PC-9 (cell line): ENCODE results near the gene BSND. TPM values are rescaled to one million over a fixed set of nuclear protein-coding genes. Genes with fewer than 3 reads are reported as not detected.

ENCODE experiments used
- BruUV-seq: library from RNA; stranded (reverse); fragments of 400-500 nt; replicated peaks from 2 replicates; lab custom pipeline; 2021; lab: Mats Ljungman, UMichigan
- CTCF ChIA-PET: fragments of 300-600 bp; sonication (Branson Sonifier 250); formaldehyde crosslinking; loops from one replicate; lab custom pipeline; 2022; ENCODE audit warnings: antibody characterized with exemption; lab: Charles Lee
- POLR2A ChIA-PET: fragments of 300-600 bp; sonication (Branson Sonifier 250); formaldehyde crosslinking; loops from one replicate; lab custom pipeline; 2022; ENCODE audit warnings: antibody characterized with exemption; ENCODE audit not compliant: unreplicated experiment; lab: Charles Lee
- DNase-seq, 2 experiments: peaks; one replicate each; pipeline versions ENCODE4 v3.0.0 to v3.0.0-alpha.2; 2015 to 2022; ENCODE audit warnings: mixed read lengths in 1 of 2
- H2AFZ ChIP-seq: fragments of 200-600 bp; sonication (generic); 2 replicates; pipeline ENCODE4 v1.8.1; 2017; ENCODE audit warnings: antibody characterized with exemption
- H3F3A ChIP-seq: fragments of 200-600 bp; sonication (generic); 2 replicates; pipeline ENCODE4 v1.8.1; 2017; ENCODE audit warnings: antibody characterized with exemption, mild to moderate bottlenecking, low read depth; ENCODE audit not compliant: insufficient read depth
- H3K27ac ChIP-seq: fragments of 200-600 bp; sonication (generic); 2 replicates; pipeline ENCODE4 v1.6.1; 2016; ENCODE audit warnings: mixed run types
- H3K27me3 ChIP-seq: fragments of 200-600 bp; sonication (generic); 2 replicates; pipeline ENCODE4 v1.6.1; 2016; ENCODE audit warnings: low read depth, mixed run types; ENCODE audit not compliant: insufficient read depth
- H3K36me3 ChIP-seq: fragments of 200-600 bp; sonication (generic); 2 replicates; pipeline ENCODE4 v1.6.1; 2016; ENCODE audit warnings: low read depth, mixed run types
- H3K4me1 ChIP-seq: fragments of 200-600 bp; sonication (generic); replicated peaks from 2 replicates; pipeline ENCODE4 v1.6.1; 2016; ENCODE audit warnings: mixed run types; ENCODE audit not compliant: insufficient read depth
- H3K4me2 ChIP-seq: fragments of 200-600 bp; sonication (generic); 2 replicates; pipeline ENCODE4 v1.6.1; 2017; ENCODE audit warnings: mixed run types
- H3K4me3 ChIP-seq: fragments of 200-600 bp; sonication (generic); 2 replicates; pipeline ENCODE4 v1.6.1; 2016; ENCODE audit warnings: mixed run types
- H3K79me2 ChIP-seq: fragments of 200-600 bp; sonication (generic); 2 replicates; pipeline ENCODE4 v1.6.1; 2017; ENCODE audit warnings: low read depth, mixed run types
- H3K9me2 ChIP-seq: fragments of 200-600 bp; sonication (generic); 2 replicates; pipeline ENCODE4 v1.8.1; 2017; ENCODE audit warnings: mild to moderate bottlenecking; ENCODE audit not compliant: insufficient read depth
- H3K9me3 ChIP-seq: fragments of 200-600 bp; sonication (generic); 2 replicates; pipeline ENCODE4 v1.8.1; 2016; ENCODE audit warnings: low read depth; ENCODE audit not compliant: insufficient read depth
- H4K20me1 ChIP-seq: fragments of 200-600 bp; sonication (generic); 2 replicates; pipeline ENCODE4 v1.8.1; 2017; ENCODE audit not compliant: insufficient read depth
- CTCF ChIP-seq: fragments of 200-600 bp; sonication (generic); conservative IDR thresholded peaks from 2 replicates; pipeline ENCODE4 v1.6.1; 2017; ENCODE audit warnings: mixed run types, antibody characterized with exemption, mild to moderate bottlenecking, moderate library complexity
- EZH2 ChIP-seq: fragments of 200-600 bp; sonication (generic); IDR thresholded peaks from 2 replicates; pipeline ENCODE4 v1.8.0; 2017; ENCODE audit warnings: antibody characterized with exemption, low read depth
- intact Hi-C: fragments of 100-400 bp; cut with micrococcal nuclease; formaldehyde crosslinking; loops from one replicate; pipeline ENCODE4 v1.10.0; 2022; ENCODE audit not compliant: unreplicated experiment
- total RNA-seq: library from RNA; stranded (reverse); gene quantifications from 2 replicates; pipeline ENCODE4 v1.2.3, GENCODE V29; 2021

BSND gene
- total RNA-seq, 1 experiment from 2014 or later, result 0.09 TPM

- Histone ChIP-seq H3K27me3 (no peaks in the 10 kb centered on the region), H3K4me2 (peak overlapping the region; percentile 67), H3F3A (peaks cover 38% of the 10 kb centered on the region; the same call in 1 of the 2 replicates), H2AFZ (peak overlapping the region; percentile 69), H3K4me3 (no peak overlapping the region), H3K9me2 (no peaks in the 10 kb centered on the region), H4K20me1 (no peaks in the 10 kb centered on the region), H3K36me3 (no peaks in the 10 kb centered on the region), H3K4me1 (peaks cover 63% of the 10 kb centered on the region), H3K79me2 (no peaks in the 10 kb centered on the region), H3K27ac (no peak overlapping the region), H3K9me3 (no peaks in the 10 kb centered on the region)
- BruUV-seq, result no TSS peak
- POLR2A ChIA-PET, result interaction anchor here (0.7 kb wide), 1 partner anchor 71 kb away, joined by 4 read pairs; no protein-coding TSS in a partner anchor
- intact Hi-C loops, result loop anchor here (1.0 to 2.0 kb wide), 5 partner anchors 20 to 278 kb away; no protein-coding TSS in a partner anchor
- TF ChIP-seq EZH2 (no peak), CTCF (peak; percentile 84)
- DNase-seq, result peak; percentile 72 to 77
- CTCF ChIA-PET, result interaction anchor here (0.6 to 3.0 kb wide), 8 partner anchors 15 to 72 kb away, joined by 3 to 26 read pairs (median 4); partner anchors contain the start of gene DHCR24
These were observed 48.2 kb upstream of the BSND start for GRCh38 chr1:54950369-54951163.

- Histone ChIP-seq H3K9me3 (no peaks in the 10 kb centered on the region), H3F3A (peaks cover 35% of the 10 kb centered on the region; the same call in 1 of the 2 replicates), H3K4me1 (peaks cover 61% of the 10 kb centered on the region), H3K4me2 (no peak overlapping the region), H4K20me1 (no peaks in the 10 kb centered on the region), H2AFZ (no peak overlapping the region), H3K27me3 (no peaks in the 10 kb centered on the region), H3K79me2 (no peaks in the 10 kb centered on the region), H3K9me2 (no peaks in the 10 kb centered on the region), H3K36me3 (no peaks in the 10 kb centered on the region), H3K27ac (no peak overlapping the region), H3K4me3 (no peak overlapping the region)
- CTCF ChIA-PET, result interaction anchor here (1.9 kb wide), 1 partner anchor 70 kb away, joined by 26 read pairs; no protein-coding TSS in a partner anchor
- intact Hi-C loops, result loop anchor here (2.0 kb wide), 2 partner anchors 19 to 279 kb away; no protein-coding TSS in a partner anchor
- no TSS peak for BruUV-seq
- no peak for DNase-seq
- POLR2A ChIA-PET, result no interaction called here
- TF ChIP-seq EZH2 (no peak), CTCF (no peak)
These were observed 46.9 kb upstream of the BSND start for GRCh38 chr1:54951810-54952226.

GRCh38 chr1:54952950-54953718, 45.6 kb upstream of the BSND start:
- TF ChIP-seq EZH2, result no peak
- POLR2A ChIA-PET, result no interaction called here
- no peaks in the 10 kb centered on the region for H3K79me2 ChIP-seq
- no peaks in the 10 kb centered on the region for H3K27me3 ChIP-seq
- H3K9me3 ChIP-seq, result 0 out of 2 replicates have a peak, but pooled peaks cover 6% of the 10 kb centered on the region
- CTCF ChIA-PET, result interaction anchor here (0.6 to 0.8 kb wide), 2 partner anchors 69 to 151 kb away, joined by 3 read pairs; no protein-coding TSS in a partner anchor
- no peak overlapping the region for H2AFZ ChIP-seq
- H3K27ac ChIP-seq, result peak overlapping the region; percentile 64
- peaks cover 33% of the 10 kb centered on the region; the same call in 1 of the 2 replicates for H3F3A ChIP-seq
- peaks cover 61% of the 10 kb centered on the region for H3K4me1 ChIP-seq
- H4K20me1 ChIP-seq, result no peaks in the 10 kb centered on the region
- intact Hi-C loops, result no loop called here
- BruUV-seq, result no TSS peak
- peak; percentile 53 to 89 for DNase-seq
- peak overlapping the region; percentile 20 for H3K4me2 ChIP-seq
- no peaks in the 10 kb centered on the region for H3K9me2 ChIP-seq
- H3K36me3 ChIP-seq, result no peaks in the 10 kb centered on the region
- H3K4me3 ChIP-seq, result no peak overlapping the region
